Mesodermal cell (in vitro differentiated cells): ENCODE results near the gene ADCY3.

ENCODE experiments used
- H3K27ac ChIP-seq: 2 replicates; pipeline ENCODE4 v1.7.0; 2013; ENCODE audit warnings: mild to moderate bottlenecking, low read depth, low read length, moderate library complexity; ENCODE audit not compliant: severe bottlenecking
- H3K36me3 ChIP-seq: 2 replicates; pipeline ENCODE4 v1.7.1; 2013; ENCODE audit warnings: mild to moderate bottlenecking, low read length, moderate library complexity; ENCODE audit not compliant: control insufficient read depth, insufficient read depth
- H3K4me1 ChIP-seq: one replicate; pipeline ENCODE4 v1.7.1; 2013; ENCODE audit warnings: mild to moderate bottlenecking, low read length; ENCODE audit not compliant: insufficient read depth, control insufficient read depth, poor library complexity, severe bottlenecking
- H3K4me3 ChIP-seq: 2 replicates; pipeline ENCODE4 v1.7.0; 2013; ENCODE audit warnings: low read length, control low read depth, mild to moderate bottlenecking; ENCODE audit not compliant: insufficient read depth, poor library complexity, severe bottlenecking; ENCODE audit errors: extremely low read depth
- H3K9me3 ChIP-seq: 2 replicates; pipeline ENCODE4 v1.7.1; 2013; ENCODE audit warnings: mild to moderate bottlenecking, low read length, moderate library complexity; ENCODE audit not compliant: control insufficient read depth
- WGBS, 2 experiments: methylation state at CpG; one replicate each; pipeline ENCODE4 v1.1.5; 2013; ENCODE audit warnings: missing lambda C conversion rate in 2 of 2; ENCODE audit not compliant: insufficient coverage in 2 of 2; 5-methylcytosine and 5-hydroxymethylcytosine counted together

Gene ADCY3

GRCh38 chr2:24926220-24926601, 6.2 kb upstream of the ADCY3 start:
- Histone ChIP-seq H3K9me3 (no peaks in the 10 kb centered on the region), H3K4me3 (no peak overlapping the region), H3K27ac (no peak overlapping the region), H3K4me1 (peaks cover 10% of the 10 kb centered on the region), H3K36me3 (no peaks in the 10 kb centered on the region)
- 97 to 98% methylated on average over 11 to 14 of the region's 14 CpGs for WGBS, 2 experiments

DNA sequence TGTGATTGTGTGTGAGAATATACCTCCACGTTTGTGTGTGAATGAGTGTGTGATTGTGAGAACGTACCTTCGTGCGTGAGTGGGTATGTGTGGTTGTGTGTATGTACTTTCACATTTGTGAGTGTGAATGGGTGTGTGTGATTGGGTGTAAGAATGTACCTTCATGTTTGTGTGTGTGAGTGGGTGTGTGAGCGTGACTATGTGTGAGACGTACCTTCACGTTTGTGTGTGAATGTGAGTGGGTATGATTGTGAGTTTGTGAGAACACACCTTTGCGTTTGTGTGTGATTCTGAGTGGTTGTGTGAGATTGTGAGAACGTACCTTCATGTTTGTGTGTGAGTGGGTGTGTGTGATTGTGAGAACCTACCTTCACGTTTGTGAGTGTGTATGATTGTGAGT, 5.8 kb upstream of the ADCY3 start:
- WGBS, 2 experiments = 93 to 94% methylated on average over 9 to 10 of the region's 10 CpGs
- H3K36me3 ChIP-seq = no peaks in the 10 kb centered on the region
- no peak overlapping the region for H3K27ac ChIP-seq
- H3K4me3 ChIP-seq = no peak overlapping the region
- H3K9me3 ChIP-seq = no peaks in the 10 kb centered on the region
- peaks cover 6% of the 10 kb centered on the region for H3K4me1 ChIP-seq

DNA sequence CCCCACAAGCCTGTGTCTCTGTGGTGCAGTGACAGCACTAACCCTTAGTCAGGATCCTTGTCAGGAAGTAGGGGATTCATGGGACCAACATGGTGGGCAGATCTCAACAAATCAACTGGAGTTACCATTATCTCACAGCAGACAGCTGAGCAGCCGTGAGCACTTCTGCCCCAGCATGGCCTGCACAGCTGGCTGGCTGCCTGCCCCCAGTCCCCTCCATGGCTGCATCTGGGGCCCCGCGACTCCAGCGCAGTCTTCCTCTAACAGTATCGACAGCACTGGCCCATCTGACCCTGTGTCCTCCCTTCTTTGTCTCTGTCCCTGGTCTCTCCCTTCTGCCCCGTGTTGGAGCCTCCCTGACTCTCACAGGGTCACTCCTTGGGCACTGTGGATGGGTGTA, 4.7 kb upstream of the ADCY3 start:
- Histone ChIP-seq H3K4me3 (no peak overlapping the region), H3K27ac (no peak overlapping the region), H3K4me1 (no peaks in the 10 kb centered on the region), H3K9me3 (no peaks in the 10 kb centered on the region), H3K36me3 (no peaks in the 10 kb centered on the region)
- WGBS, 2 experiments = 93 to 99% methylated on average over 4 to 5 of the region's 6 CpGs

DNA sequence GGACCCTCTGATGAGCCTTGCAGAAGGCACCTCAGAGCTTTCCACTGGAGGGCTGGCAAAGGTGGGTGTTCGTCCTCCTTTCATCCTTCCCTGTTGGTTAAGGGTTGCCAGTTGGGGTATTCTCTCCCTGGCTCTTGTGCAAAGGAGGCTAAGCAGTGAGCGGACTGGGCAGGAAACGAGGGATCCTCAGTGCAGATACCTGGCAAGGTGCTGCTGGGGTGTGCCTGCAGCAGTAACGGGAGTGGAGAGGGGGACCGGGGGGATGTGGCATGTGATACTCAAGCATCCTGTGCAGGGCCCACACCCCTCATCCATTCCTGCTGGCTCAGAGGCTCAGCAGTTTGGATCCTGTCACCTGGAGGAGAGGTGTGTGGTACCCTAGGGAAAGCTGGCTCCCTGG, 4.2 kb upstream of the ADCY3 start:
- no peaks in the 10 kb centered on the region for H3K36me3 ChIP-seq
- no peaks in the 10 kb centered on the region for H3K4me1 ChIP-seq
- 94 to 100% methylated on average over 4 to 5 of the region's 5 CpGs for WGBS, 2 experiments
- H3K4me3 ChIP-seq = no peak overlapping the region
- H3K9me3 ChIP-seq = no peaks in the 10 kb centered on the region
- no peak overlapping the region for H3K27ac ChIP-seq

DNA sequence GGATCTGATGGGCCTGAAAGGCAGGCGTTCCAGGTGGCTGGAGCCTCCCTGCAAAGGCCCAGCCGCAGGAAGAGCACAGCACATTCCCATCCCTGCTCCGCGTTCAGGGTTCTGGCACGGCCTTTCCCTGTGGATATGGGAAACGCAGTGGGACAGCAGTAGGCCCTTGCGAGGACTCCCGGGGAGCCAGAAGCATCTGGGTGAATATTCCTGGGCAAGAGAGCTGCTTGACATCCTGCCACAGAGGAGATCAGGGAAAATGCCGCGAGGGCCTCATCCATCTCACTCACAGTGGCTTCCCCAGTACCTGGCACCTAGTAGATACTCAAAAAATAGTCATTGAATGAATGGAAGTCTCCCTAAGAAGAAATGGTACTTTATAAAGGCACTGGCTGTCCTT, 3.1 kb upstream of the ADCY3 start:
- 95 to 96% methylated on average over 9 to 10 of the region's 10 CpGs for WGBS, 2 experiments
- Histone ChIP-seq H3K4me1 (peaks cover 5% of the 10 kb centered on the region), H3K4me3 (no peak overlapping the region), H3K36me3 (no peaks in the 10 kb centered on the region), H3K9me3 (no peaks in the 10 kb centered on the region), H3K27ac (no peak overlapping the region)

DNA sequence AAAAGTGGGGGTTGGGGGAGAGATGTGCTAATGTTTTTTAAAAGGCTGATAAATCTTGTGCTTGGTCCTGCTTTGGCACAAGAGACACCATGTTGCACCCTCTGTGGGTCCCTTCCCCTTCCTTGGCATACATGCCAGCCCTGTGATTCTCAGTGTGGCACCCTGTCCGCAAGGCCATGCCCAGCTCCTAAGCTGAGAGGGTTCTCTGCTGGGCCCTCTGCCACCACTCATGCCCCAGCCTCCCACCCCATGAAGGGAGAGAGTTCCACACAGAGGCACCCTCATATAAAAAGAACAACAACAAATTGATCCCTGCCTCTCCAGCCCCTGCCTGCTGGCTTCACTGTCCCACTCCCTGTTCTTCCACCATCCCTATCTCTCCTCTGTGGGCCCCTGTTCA, 2.5 kb upstream of the ADCY3 start:
- Histone ChIP-seq H3K4me3 (no peak overlapping the region), H3K27ac (no peak overlapping the region), H3K36me3 (no peaks in the 10 kb centered on the region), H3K4me1 (peaks cover 5% of the 10 kb centered on the region), H3K9me3 (no peaks in the 10 kb centered on the region)
- WGBS, 2 experiments = 91 to 100% methylated on average over 1 of the region's 1 CpG

GRCh38 chr2:24920809-24921441, 888 bp upstream of the ADCY3 start:
- H3K9me3 ChIP-seq = no peaks in the 10 kb centered on the region
- peaks cover 5% of the 10 kb centered on the region for H3K4me1 ChIP-seq
- peak overlapping the region; percentile 46 for H3K4me3 ChIP-seq
- H3K27ac ChIP-seq = no peak overlapping the region
- peaks cover 10% of the 10 kb centered on the region for H3K36me3 ChIP-seq
- 17 to 29% methylated on average over 7 to 9 of the region's 13 CpGs for WGBS, 2 experiments

- WGBS, 2 experiments = 1% methylated on average over 37 to 62 of the region's 76 CpGs
- H3K36me3 ChIP-seq = peaks cover 12% of the 10 kb centered on the region
Measured at GRCh38 chr2:24919506-24920097, 435 bp downstream of the ADCY3 start.

GRCh38 chr2:24919037-24919505, 966 bp downstream of the ADCY3 start:
- H3K27ac ChIP-seq = no peak overlapping the region

More at GRCh38 chr2:24919506-24920097, 435 bp downstream of the ADCY3 start:
- Histone ChIP-seq H3K4me3 (peak overlapping the region; percentile 39), H3K4me1 (peaks cover 5% of the 10 kb centered on the region), H3K9me3 (no peaks in the 10 kb centered on the region), H3K27ac (no peak overlapping the region)

DNA sequence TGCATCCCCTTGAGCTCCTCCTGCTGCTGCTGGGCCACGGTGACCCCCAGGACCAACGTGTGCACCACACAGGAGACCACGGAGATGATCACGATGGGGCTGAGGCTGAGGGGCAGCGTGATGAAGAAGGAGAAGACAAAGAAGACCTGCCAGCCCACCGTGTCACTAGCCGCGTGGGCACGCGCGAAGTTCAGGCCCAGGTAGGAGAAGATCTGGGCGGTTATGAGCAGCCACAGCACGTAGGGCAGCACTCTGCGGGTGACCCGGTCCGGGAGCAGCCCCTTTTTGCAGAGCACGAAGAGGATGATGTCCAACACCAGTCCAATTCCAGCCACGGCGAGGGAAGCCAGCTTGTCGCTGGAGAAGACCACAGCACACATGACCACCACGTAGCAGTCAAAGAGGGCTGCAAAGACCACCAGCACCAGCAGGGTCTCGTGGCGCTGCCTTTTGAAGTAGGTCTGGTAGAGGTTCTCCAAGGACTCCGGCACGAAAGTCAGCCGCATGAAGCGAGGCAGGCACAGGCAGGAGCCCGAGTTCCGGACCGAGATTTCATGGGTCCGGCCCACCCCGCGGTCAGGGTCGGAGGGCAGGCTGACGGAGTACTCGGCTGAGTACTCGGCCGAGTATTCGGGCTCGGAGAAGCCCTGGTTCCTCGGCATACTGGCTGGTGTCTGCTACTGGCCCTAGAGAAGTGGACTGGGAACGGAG, 1.6 kb downstream of the ADCY3 start:
- Histone ChIP-seq H3K4me3 (peak overlapping the region; percentile 39), H3K27ac (no peak overlapping the region), H3K36me3 (peaks cover 12% of the 10 kb centered on the region), H3K9me3 (no peaks in the 10 kb centered on the region), H3K4me1 (peaks cover 5% of the 10 kb centered on the region)
- WGBS, 2 experiments = 92 to 94% methylated on average over 42 of the region's 42 CpGs

More at GRCh38 chr2:24919037-24919505, 966 bp downstream of the ADCY3 start:
- Histone ChIP-seq H3K4me1 (peaks cover 5% of the 10 kb centered on the region), H3K4me3 (peak overlapping the region; percentile 39), H3K9me3 (no peaks in the 10 kb centered on the region), H3K36me3 (peaks cover 12% of the 10 kb centered on the region)
- 55 to 63% methylated on average over 9 of the region's 13 CpGs for WGBS, 2 experiments
